Inferior parietal cortex (tissue), 1 donor: ENCODE results near the gene SPTB.
"Not testable (repeated sequence)": the region's sequence is repeated elsewhere in the genome, so short reads cannot be mapped to it uniquely, and the experiment has no call there.

ENCODE experiments used
- DNase-seq: peaks from one replicate; pipeline ENCODE4 v3.0.0-alpha.2; 2016; ENCODE audit errors: extremely low spot score

Gene SPTB

GRCh38 chr14:64879635-64880220 is at the start of gene SPTB:
SPTB (minus strand) TSS chr14:64879907; CDS start chr14:64823094, 56,813 bp downstream.
- DNase-seq: no peak

GRCh38 chr14:64929014-64929359 is 49.3 kb upstream of the SPTB start:
- DNase-seq: no peak

DNA sequence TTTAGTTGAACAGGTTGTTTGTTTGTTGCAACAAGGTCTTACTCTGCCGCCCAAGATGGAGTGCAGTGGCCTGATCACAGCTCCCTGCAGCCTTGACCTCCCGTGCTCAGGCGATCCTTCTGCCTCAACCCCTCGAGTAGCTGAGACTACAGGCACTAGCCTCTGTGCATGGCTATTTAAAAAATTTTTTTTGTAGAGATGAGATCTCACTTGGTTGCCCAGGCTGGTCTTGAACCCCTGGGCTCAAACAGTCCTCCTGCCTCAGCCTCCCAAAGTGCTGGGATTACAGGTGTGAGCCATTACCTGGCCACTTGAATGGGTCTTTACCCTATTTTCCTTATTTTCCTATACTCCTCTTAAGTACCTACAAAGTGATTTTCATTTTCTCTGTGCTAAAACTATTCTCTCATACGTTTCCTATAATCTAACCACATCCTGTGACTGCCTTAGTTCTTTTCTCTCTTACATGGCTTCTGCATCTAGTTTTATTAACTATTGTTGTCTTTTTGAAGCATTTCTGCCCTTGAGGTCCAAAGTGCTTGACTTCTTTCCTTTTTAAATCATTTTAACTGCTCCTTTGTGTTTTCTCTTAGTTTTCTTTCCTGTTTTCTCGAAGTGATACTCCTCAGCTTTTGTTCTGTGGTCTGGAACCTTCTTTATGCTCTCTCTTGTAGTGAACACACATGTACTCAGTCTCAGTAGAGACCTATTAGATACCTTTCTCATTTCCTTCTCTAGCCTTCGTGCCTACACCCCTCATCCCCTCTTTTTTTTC is 48.7 kb upstream of the SPTB start:
- DNase-seq: no peak

GRCh38 chr14:64927031-64927430 is 47.3 kb upstream of the SPTB start:
- DNase-seq: no peak

DNA sequence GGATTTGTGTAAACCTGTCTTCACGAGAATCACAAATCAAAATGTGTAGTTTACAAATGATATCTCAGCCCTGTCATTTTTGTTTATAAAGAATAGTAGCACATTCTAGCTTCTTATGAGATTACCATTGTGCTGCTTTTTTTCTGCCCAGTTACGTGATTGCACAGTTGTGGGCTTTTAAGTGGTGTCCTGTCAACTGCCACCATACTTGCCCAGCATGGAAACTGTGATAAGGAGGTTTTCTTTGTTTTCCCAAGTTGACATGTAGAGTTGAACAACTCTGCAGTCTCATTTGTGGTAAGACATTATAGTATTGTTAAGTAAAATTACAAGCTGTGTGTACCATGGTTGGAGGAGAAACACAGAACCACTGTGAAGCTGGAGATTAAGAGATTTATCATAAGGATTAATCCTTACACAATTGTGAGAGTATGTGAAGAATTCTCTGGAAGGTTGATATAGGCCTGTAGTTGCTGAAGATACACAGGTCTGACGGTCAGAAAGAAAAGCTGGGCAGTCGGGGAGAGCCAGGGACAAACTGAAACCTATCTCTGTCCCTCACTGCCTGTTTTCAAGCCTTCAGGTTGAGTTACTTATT is 46.8 kb upstream of the SPTB start:
- DNase-seq: no peak

DNA sequence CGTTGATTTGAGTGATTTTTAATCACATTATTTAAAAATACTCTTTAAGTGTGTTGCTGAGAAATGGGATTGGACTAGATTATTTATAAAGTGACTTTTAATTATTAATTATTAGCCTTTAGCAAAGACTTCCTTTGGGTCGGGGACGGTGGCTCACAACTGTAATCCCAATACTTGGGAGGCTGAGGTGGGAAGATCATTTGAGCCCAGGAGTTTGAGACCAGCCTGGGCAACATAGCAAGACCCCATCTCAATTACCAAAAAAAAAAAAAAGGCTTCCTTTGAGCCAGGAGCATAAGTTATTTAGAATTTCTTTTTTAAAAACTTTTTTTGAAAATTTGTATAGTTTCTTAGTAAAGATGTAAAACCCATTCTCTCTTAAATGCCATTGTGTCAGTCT is 43.3 kb upstream of the SPTB start:
- no peak for DNase-seq

DNA sequence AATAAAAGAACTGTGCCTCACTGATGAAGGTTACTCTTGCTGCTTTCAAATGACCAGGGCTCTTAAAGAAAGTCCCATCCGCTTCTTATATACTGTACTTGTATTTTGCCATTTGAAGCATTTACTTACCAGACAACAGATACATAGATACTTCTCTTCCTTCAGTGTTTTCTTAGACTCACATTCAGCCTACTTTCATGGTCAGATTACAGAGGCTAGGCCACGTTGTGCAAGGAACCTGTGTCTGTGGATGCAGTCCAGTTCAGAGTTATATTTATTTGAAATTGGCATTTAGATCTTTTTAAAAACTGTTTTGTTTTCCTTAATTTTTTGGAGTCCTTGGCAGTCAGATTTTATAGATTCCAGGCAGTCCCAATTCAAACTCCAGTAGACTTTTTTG is 40.8 kb upstream of the SPTB start:
- DNase-seq: no peak

DNA sequence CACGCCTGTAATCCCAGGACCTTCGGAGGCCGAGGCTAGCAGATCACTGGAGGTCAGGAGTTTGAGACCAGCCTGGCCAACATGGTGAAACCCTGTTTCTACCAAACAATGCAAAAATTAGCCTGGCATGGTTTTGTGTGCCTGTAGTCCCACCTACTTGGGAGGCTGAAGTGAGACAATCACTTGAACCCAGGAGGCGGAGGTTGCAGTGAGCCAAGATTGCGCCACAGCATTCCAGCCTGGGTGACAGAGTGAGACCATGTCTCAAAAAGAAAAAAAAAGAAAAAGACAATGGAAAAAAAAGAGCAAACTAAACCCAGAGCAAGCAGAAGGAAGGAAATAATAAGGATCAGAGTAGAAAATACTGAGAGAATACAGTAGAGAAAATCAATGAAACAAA is 39.9 kb upstream of the SPTB start:
- no peak for DNase-seq

GRCh38 chr14:64919215-64919614 is 39.5 kb upstream of the SPTB start:
- no peak for DNase-seq

- DNase-seq: no peak
Observed at GRCh38 chr14:64918216-64918615, 38.5 kb upstream of the SPTB start.

DNA sequence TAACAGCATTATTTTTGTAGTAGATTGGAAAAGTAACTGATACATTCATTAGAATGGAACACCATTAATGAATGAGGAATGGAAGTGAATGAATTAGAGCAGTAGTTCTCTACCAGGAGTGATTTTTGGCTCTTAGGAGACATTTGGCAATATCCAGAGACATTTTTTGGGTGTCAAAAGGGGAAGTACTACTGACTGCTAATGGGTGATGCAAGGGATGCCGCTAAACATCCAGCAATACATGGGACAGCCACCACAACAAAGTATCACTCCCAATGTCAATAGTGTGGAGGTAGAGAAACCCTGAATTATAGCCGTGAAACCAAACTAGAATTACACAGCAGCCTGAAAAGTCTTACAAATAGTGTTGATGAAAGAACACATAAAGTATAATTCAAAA is 36.1 kb upstream of the SPTB start:
- DNase-seq: no peak

- DNase-seq: no peak
Observed at GRCh38 chr14:64915029-64915424, 35.3 kb upstream of the SPTB start.

- peak; percentile 98 for DNase-seq
Observed at GRCh38 chr14:64914237-64915028, 34.7 kb upstream of the SPTB start, which contains the start of gene CHURC1. CHURC1 (plus strand) TSS chr14:64914455; CDS start chr14:64914496, 41 bp downstream.

DNA sequence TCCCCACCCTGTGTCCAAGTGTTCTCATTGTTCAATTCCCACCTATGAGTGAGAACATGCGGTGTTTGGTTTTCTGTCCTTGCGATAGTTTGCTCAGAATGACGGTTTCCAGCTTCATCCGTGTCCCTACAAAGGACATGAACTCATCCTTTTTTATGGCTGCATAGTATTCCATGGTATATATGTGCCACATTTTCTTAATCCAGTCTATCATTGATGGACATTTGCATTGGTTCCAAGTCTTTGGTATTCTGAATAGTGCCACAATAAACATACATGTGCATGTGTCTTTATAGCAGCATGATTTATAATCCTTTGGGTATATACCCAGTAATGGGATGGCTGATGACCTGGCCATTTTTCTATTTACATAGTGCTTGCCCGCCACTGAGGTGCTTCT is 33.8 kb upstream of the SPTB start:
- not testable (repeated sequence) for DNase-seq

DNA sequence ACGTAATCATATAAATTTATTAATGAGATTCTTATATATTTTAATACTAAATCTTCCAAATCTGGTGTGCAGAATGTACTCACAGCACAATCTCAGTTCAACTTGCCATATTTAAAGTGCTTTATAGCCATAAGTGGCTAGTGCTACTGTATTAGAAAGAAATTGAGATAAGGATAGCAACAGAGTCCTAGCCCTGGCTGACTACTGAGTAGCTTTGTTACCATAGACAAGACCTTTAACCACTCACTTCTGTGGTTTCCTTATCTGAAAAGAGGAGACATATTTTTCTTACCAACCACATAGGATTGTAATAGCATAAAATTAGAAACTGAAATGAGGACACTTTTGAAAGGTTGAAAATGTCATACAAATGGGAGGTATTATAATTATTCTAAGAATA is 32.6 kb upstream of the SPTB start:
- no peak for DNase-seq

GRCh38 chr14:64910847-64911495 is 31.3 kb upstream of the SPTB start:
- no peak for DNase-seq

GRCh38 chr14:64906022-64906421 is 26.3 kb upstream of the SPTB start:
- DNase-seq: no peak

GRCh38 chr14:64899958-64900357 is 20.3 kb upstream of the SPTB start:
- no peak for DNase-seq

GRCh38 chr14:64891839-64892375 is 12.2 kb upstream of the SPTB start:
- DNase-seq: peak; percentile 76

DNA sequence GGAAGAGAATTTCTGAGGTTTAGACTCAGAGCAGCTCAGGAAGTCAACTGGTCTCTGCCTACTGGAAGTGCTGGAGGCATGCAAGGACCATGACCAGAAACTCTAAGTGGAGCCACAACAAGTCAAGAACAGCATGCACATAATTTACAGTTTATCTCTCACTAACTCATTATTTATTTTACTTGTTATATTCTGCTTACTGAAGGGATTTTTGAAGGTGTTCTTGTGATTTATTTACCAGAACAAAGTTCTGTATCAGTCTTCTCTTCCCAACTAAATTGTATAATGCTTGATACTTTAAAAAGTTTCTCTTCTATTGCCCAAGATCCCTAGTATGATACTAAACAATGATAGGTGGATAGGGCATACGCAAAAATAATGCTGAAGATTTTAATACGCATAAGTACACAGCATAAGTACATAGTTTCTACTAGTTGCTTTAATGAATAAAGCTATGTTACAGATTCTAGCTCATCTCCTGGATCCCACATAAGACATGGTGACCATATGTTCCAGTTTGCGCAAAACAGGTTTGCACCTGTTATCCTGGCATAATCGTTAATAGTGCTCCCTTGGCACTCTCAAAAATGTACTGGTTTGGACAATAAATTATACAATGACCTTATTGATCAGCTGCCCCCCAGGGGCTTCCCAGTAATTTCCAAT is 11.6 kb upstream of the SPTB start:
- DNase-seq: no peak

GRCh38 chr14:64889352-64889751 is 9.6 kb upstream of the SPTB start:
- no peak for DNase-seq
